H9 (cell line): ENCODE data around the gene PTGES2. TPM values are rescaled to one million over a fixed set of nuclear protein-coding genes. Genes with fewer than 3 reads are reported as not detected.
"Not testable (repeated sequence)": the region's sequence is repeated elsewhere in the genome, so short reads cannot be mapped to it uniquely, and the experiment has no call there.

ENCODE experiments used
- DNase-seq: peaks from one replicate; pipeline ENCODE4 v3.0.0-alpha.2; 2017
- H2AFZ ChIP-seq: one replicate; pipeline ENCODE4 v1.6.1; 2013; ENCODE audit warnings: mild to moderate bottlenecking, low read length, control low read depth, moderate library complexity
- H2AK5ac ChIP-seq: 2 replicates; pipeline ENCODE4 v1.6.1; 2013; ENCODE audit warnings: low read length, control low read depth, mixed read lengths; ENCODE audit not compliant: insufficient read length
- H2BK120ac ChIP-seq: one replicate; pipeline ENCODE4 v1.6.1; 2013; ENCODE audit warnings: low read depth, mild to moderate bottlenecking, low read length, control low read depth, inconsistent platforms; ENCODE audit not compliant: poor library complexity, severe bottlenecking
- H2BK12ac ChIP-seq: 2 replicates; pipeline ENCODE4 v1.6.1; 2013; ENCODE audit warnings: low read length, control low read depth, mixed read lengths, low read depth; ENCODE audit not compliant: insufficient read length
- H2BK15ac ChIP-seq: 2 replicates; pipeline ENCODE4 v1.6.1; 2013; ENCODE audit warnings: low read depth, low read length, control low read depth
- H2BK20ac ChIP-seq: one replicate; pipeline ENCODE4 v1.6.1; 2013; ENCODE audit warnings: low read depth, mild to moderate bottlenecking, low read length, control low read depth, inconsistent platforms; ENCODE audit not compliant: poor library complexity, severe bottlenecking
- H2BK5ac ChIP-seq: 2 replicates; pipeline ENCODE4 v1.6.1; 2013; ENCODE audit warnings: low read length, control low read depth, mixed read lengths; ENCODE audit not compliant: insufficient read length
- H3K14ac ChIP-seq: 2 replicates; pipeline ENCODE4 v1.6.1; 2013; ENCODE audit warnings: low read length, control low read depth; ENCODE audit not compliant: insufficient read depth
- H3K18ac ChIP-seq: 2 replicates; pipeline ENCODE4 v1.6.1; 2013; ENCODE audit warnings: low read depth, mild to moderate bottlenecking, mixed read lengths, low read length, control low read depth; ENCODE audit not compliant: insufficient read length
- H3K23ac ChIP-seq: 2 replicates; pipeline ENCODE4 v1.6.1; 2013; ENCODE audit warnings: low read length, control low read depth, mixed read lengths, low read depth; ENCODE audit not compliant: insufficient read length
- H3K23me2 ChIP-seq: 2 replicates; pipeline ENCODE4 v1.6.1; 2013; ENCODE audit warnings: low read depth, mild to moderate bottlenecking, mixed read lengths, low read length, control low read depth; ENCODE audit not compliant: insufficient read length, poor library complexity, severe bottlenecking
- H3K27ac ChIP-seq: 2 replicates; pipeline ENCODE4 v1.5.1; 2013; ENCODE audit warnings: low read length, control low read depth, mixed read lengths, low read depth; ENCODE audit not compliant: insufficient read length
- H3K27me3 ChIP-seq: 2 replicates; pipeline ENCODE4 v1.6.1; 2013; ENCODE audit warnings: low read length, control low read depth, inconsistent platforms; ENCODE audit not compliant: insufficient read depth
- H3K4ac ChIP-seq: 2 replicates; pipeline ENCODE4 v1.6.1; 2013; ENCODE audit warnings: low read depth, mild to moderate bottlenecking, control low read depth, inconsistent platforms, low read length, moderate library complexity
- H3K4me1 ChIP-seq: 2 replicates; pipeline ENCODE4 v1.6.1; 2013; ENCODE audit warnings: low read length, control low read depth, inconsistent platforms; ENCODE audit not compliant: insufficient read depth
- H3K4me2 ChIP-seq: 2 replicates; pipeline ENCODE4 v1.6.1; 2013; ENCODE audit warnings: low read length, control low read depth, mixed read lengths; ENCODE audit not compliant: insufficient read length, insufficient read depth
- H3K56ac ChIP-seq: 2 replicates; pipeline ENCODE4 v1.6.1; 2013; ENCODE audit warnings: low read depth, mild to moderate bottlenecking, mixed read lengths, low read length, control low read depth; ENCODE audit not compliant: insufficient read length
- H3K79me1 ChIP-seq: 2 replicates; pipeline ENCODE4 v1.6.1; 2013; ENCODE audit warnings: low read depth, mild to moderate bottlenecking, moderate library complexity, low read length, control low read depth, inconsistent platforms; ENCODE audit not compliant: insufficient read depth, poor library complexity, severe bottlenecking
- H3K79me2 ChIP-seq: 2 replicates; pipeline ENCODE4 v1.6.1; 2013; ENCODE audit warnings: low read length, control low read depth, inconsistent platforms; ENCODE audit not compliant: insufficient read depth
- H3K9ac ChIP-seq: 2 replicates; pipeline ENCODE4 v1.6.1; 2013; ENCODE audit warnings: low read length, control low read depth, mixed read lengths; ENCODE audit not compliant: insufficient read length; ENCODE audit errors: extremely low read depth
- H3K9me3 ChIP-seq: one replicate; pipeline ENCODE4 v1.6.1; 2013; ENCODE audit warnings: low read depth, low read length, inconsistent platforms; ENCODE audit not compliant: control insufficient read depth
- H3T11ph ChIP-seq: one replicate; pipeline ENCODE4 v1.6.1; 2013; ENCODE audit warnings: mild to moderate bottlenecking, low read length, control low read depth, inconsistent platforms
- H4K20me1 ChIP-seq: one replicate; pipeline ENCODE4 v1.6.1; 2013; ENCODE audit not compliant: control insufficient read depth, insufficient read length, insufficient read depth
- H4K5ac ChIP-seq: 2 replicates; pipeline ENCODE4 v1.6.1; 2013; ENCODE audit warnings: low read depth, mild to moderate bottlenecking, mixed read lengths, low read length, control low read depth; ENCODE audit not compliant: insufficient read length
- H4K8ac ChIP-seq: replicated peaks from 2 replicates; pipeline ENCODE4 v1.6.1; 2013; ENCODE audit warnings: low read length, control low read depth, mixed read lengths, low read depth; ENCODE audit not compliant: insufficient read length
- H4K91ac ChIP-seq: 2 replicates; pipeline ENCODE4 v1.6.1; 2013; ENCODE audit warnings: low read depth, mild to moderate bottlenecking, moderate library complexity, mixed read lengths, low read length, control low read depth; ENCODE audit not compliant: insufficient read length
- H3K27ac Mint-ChIP-seq, 3 experiments: 2 replicates in 2 of 3; 3 replicates in 1 of 3; pipeline ENCODE4 v1.8.0; 2020 to 2021; ENCODE audit warnings: mixed read lengths in 3 of 3, mild to moderate bottlenecking in 1 of 3, moderate library complexity in 1 of 3
- H3K27me3 Mint-ChIP-seq: 2 replicates; pipeline ENCODE4 v1.8.0; 2021; ENCODE audit warnings: low read depth, mild to moderate bottlenecking, moderate library complexity, mixed read lengths
- H3K36me3 Mint-ChIP-seq, 3 experiments: 2 replicates in 2 of 3; 3 replicates in 1 of 3; pipeline ENCODE4 v1.8.0; 2020 to 2021; ENCODE audit warnings: low read depth in 3 of 3, mixed read lengths in 3 of 3; ENCODE audit not compliant: insufficient read depth in 1 of 3
- H3K4me1 Mint-ChIP-seq, 2 experiments: 2 replicates each; pipeline ENCODE4 v1.8.0; 2020; ENCODE audit warnings: mixed read lengths in 2 of 2
- H3K4me3 Mint-ChIP-seq, 2 experiments: 2 replicates in 1 of 2; 3 replicates in 1 of 2; pipeline ENCODE4 v1.8.0; 2020 to 2021; ENCODE audit warnings: mild to moderate bottlenecking in 2 of 2, mixed read lengths in 2 of 2, moderate library complexity in 1 of 2
- H3K9me3 Mint-ChIP-seq, 2 experiments: 2 replicates in 1 of 2; 3 replicates in 1 of 2; pipeline ENCODE4 v1.8.0; 2020; ENCODE audit warnings: mild to moderate bottlenecking in 2 of 2, mixed read lengths in 2 of 2, moderate library complexity in 1 of 2
- WGBS: extraction: QIAGEN DNeasy Blood & Tissue Kit; methylation state at CpG from one replicate; pipeline ENCODE4 v1.1.7; 2013; ENCODE audit warnings: missing lambda C conversion rate, low lambda C conversion rate, mixed read lengths; ENCODE audit not compliant: insufficient read length; ENCODE audit errors: extremely low coverage; 5-methylcytosine and 5-hydroxymethylcytosine counted together
- total RNA-seq: library from RNA; stranded (reverse); gene quantifications from 2 replicates; pipeline ENCODE4 v1.2.1, GENCODE V29; 2021

The PTGES2 gene
- total RNA-seq, 1 experiment from 2014 or later: 63.9 TPM

GRCh38 chr9:128130651-128131050 lies 3.1 kb upstream of the PTGES2 start:
- H3K18ac ChIP-seq, H3K56ac ChIP-seq, H3K27me3 ChIP-seq, H2AFZ ChIP-seq, H2BK12ac ChIP-seq, H3T11ph ChIP-seq, DNase-seq, H4K20me1 ChIP-seq, H2BK120ac ChIP-seq, H2AK5ac ChIP-seq, H2BK5ac ChIP-seq, H3K4me2 ChIP-seq, H3K9me3 ChIP-seq, H3K14ac ChIP-seq, H3K23ac ChIP-seq, H4K91ac ChIP-seq, H4K8ac ChIP-seq, H3K27ac Mint-ChIP-seq, H3K4ac ChIP-seq, H3K79me2 ChIP-seq, H2BK20ac ChIP-seq, H3K27ac ChIP-seq, H3K4me1 ChIP-seq, H4K5ac ChIP-seq, H3K9ac ChIP-seq, H2BK15ac ChIP-seq, H3K79me1 ChIP-seq: not testable (repeated sequence)
- Mint-ChIP-seq H3K4me3 (peak overlapping the region in 1 of 2 experiments; percentile 42; a peak in 1 of 5 replicates), H3K36me3 (peaks cover 0 to 11% (median 9%) of the 10 kb centered on the region in 3 experiments; a peak in 4 of 7 replicates), H3K9me3 (peaks cover 9 to 12% of the 10 kb centered on the region in 2 experiments), H3K27me3 (peaks cover 60% of the 10 kb centered on the region), H3K4me1 (peaks cover 7 to 12% of the 10 kb centered on the region in 2 experiments)
- peaks cover 12% of the 10 kb centered on the region for H3K23me2 ChIP-seq
- no CpG with 5 or more reads among the region's 7 CpGs for WGBS
